Right cardiac atrium (tissue), 5 donors: ENCODE data around the gene TOM1. TPM values are rescaled to one million over a fixed set of nuclear protein-coding genes. Genes with fewer than 3 reads are reported as not detected.
A peak's percentile ranks its signal among the peaks of the same experiment; 100 is the strongest.
"Not testable (repeated sequence)": the region's sequence is repeated elsewhere in the genome, so short reads cannot be mapped to it uniquely, and the experiment has no call there.

Experiments
- ATAC-seq, 2 donors: fragments of 200-7000 bp; cut with Tn5 transposase; one replicate each; pipeline versions ENCODE4 v1.8.0 to v1.9.1; 2020; ENCODE audit warnings: moderate library complexity in 2 of 2, mild to moderate bottlenecking in 1 of 2
- DNase-seq, 3 donors: peaks; one replicate each; pipeline ENCODE4 v3.0.0-alpha.2; 2020
- H3K27ac ChIP-seq: one replicate; pipeline ENCODE4 v1.5.1; 2013; ENCODE audit warnings: mild to moderate bottlenecking, low read length, control low read depth, moderate library complexity
- H3K27me3 ChIP-seq: one replicate; pipeline ENCODE4 v1.6.1; 2013; ENCODE audit not compliant: control insufficient read depth, insufficient read depth
- H3K4me1 ChIP-seq: one replicate; pipeline ENCODE4 v1.6.1; 2013; ENCODE audit warnings: low read length; ENCODE audit not compliant: control insufficient read depth, insufficient read depth
- H3K4me3 ChIP-seq: one replicate; pipeline ENCODE4 v1.5.1; 2013; ENCODE audit warnings: low read length, control low read depth
- H3K9me3 ChIP-seq: one replicate; pipeline ENCODE4 v1.6.1; 2013; ENCODE audit warnings: low read length; ENCODE audit not compliant: control insufficient read depth
- WGBS: extraction: QIAGEN DNeasy Blood & Tissue Kit; methylation state at CpG from one replicate; pipeline ENCODE4 v1.1.7; 2013; 5-methylcytosine and 5-hydroxymethylcytosine counted together
- intact Hi-C, 4 donors: fragments of 100-400 bp; cut with DNase I; formaldehyde crosslinking; loops; one replicate each; pipeline versions ENCODE4 v1.11.0 to v1.14.0; 2022 to 2023
- microRNA-seq, 2 donors: library from miRNA; unstranded; fragments of <30 nt; microRNA quantifications; one replicate each; pipeline ENCODE4 v1.2.0, GENCODE V29; 2020 to 2021
- polyA plus RNA-seq: library from polyadenylated mRNA; stranded (reverse); fragments of 200-250 nt; gene quantifications from one replicate; pipeline ENCODE4 v1.2.3, GENCODE V29; 2013
- total RNA-seq, 4 donors: library from RNA; stranded (reverse); fragmentation: NEBNext Ultra II Directional; extraction: Animal tissue kit (Norgen Biotek cat#: 25700); gene quantifications; one replicate each; pipeline ENCODE4 v1.2.1, GENCODE V29; 2021
- donor health status: healthy with polysubstance abuse.
- donor health status: DM: no; HTN: yes; CAD: no.
- donor health status: DM: no; HTN: no; CAD: no.
- donor health status: DM: no; HTN: yes; CAD: no; lungs with severe emphysema.
- donor health status: DM: yes; HTN: yes; CAD: no.

TOM1 gene
- total and polyA plus RNA-seq, 5 donors: 54.0 to 75.9 (median 55.9) TPM

GRCh38 chr22:35390933-35391332, 91.2 kb downstream of the TOM1 start:
- no peak overlapping the region for H3K27ac ChIP-seq
- ATAC-seq (no peak), DNase-seq (no peak)
- WGBS: 85% methylated on average over 5 of the region's 5 CpGs
- no peaks in the 10 kb centered on the region for H3K9me3 ChIP-seq
- no peaks in the 10 kb centered on the region for H3K27me3 ChIP-seq
- intact Hi-C loops: no loop called here
- H3K4me3 ChIP-seq: no peak overlapping the region
- H3K4me1 ChIP-seq: no peaks in the 10 kb centered on the region

GRCh38 chr22:35392357-35392756, 92.7 kb downstream of the TOM1 start:
- H3K27ac ChIP-seq: no peak overlapping the region
- WGBS: 96% methylated on average over 2 of the region's 2 CpGs
- no peaks in the 10 kb centered on the region for H3K4me1 ChIP-seq
- no peak for DNase-seq
- no peaks in the 10 kb centered on the region for H3K27me3 ChIP-seq
- no peaks in the 10 kb centered on the region for H3K9me3 ChIP-seq
- no peak overlapping the region for H3K4me3 ChIP-seq
- no peak for ATAC-seq
- intact Hi-C loops: no loop called here

- H3K9me3 ChIP-seq: no peaks in the 10 kb centered on the region
- H3K4me3 ChIP-seq: no peak overlapping the region
- intact Hi-C loops: no loop called here
- no peaks in the 10 kb centered on the region for H3K4me1 ChIP-seq
- DNase-seq (no peak), ATAC-seq (no peak)
- no peak overlapping the region for H3K27ac ChIP-seq
- WGBS: 72% methylated on average over 16 of the region's 16 CpGs
- no peaks in the 10 kb centered on the region for H3K27me3 ChIP-seq
These were observed 93.7 kb downstream of the TOM1 start for GRCh38 chr22:35393116-35394010.

- WGBS: 43% methylated on average over 4 of the region's 4 CpGs
- Histone ChIP-seq H3K27ac (no peak overlapping the region), H3K9me3 (no peaks in the 10 kb centered on the region), H3K27me3 (no peaks in the 10 kb centered on the region), H3K4me1 (no peaks in the 10 kb centered on the region), H3K4me3 (no peak overlapping the region)
- DNase-seq (no peak), ATAC-seq (peak; percentile 38 to 45)
- intact Hi-C loops: no loop called here
These were observed 94.3 kb downstream of the TOM1 start for GRCh38 chr22:35394011-35394312.

- DNase-seq (no peak), ATAC-seq (no peak)
- WGBS: 93% methylated on average over 5 of the region's 5 CpGs
- Histone ChIP-seq H3K9me3 (no peaks in the 10 kb centered on the region), H3K27ac (no peak overlapping the region), H3K27me3 (no peaks in the 10 kb centered on the region), H3K4me3 (no peak overlapping the region), H3K4me1 (no peaks in the 10 kb centered on the region)
- intact Hi-C loops: no loop called here
These were observed 95.3 kb downstream of the TOM1 start for GRCh38 chr22:35394810-35395563.

- H3K27ac ChIP-seq, H3K9me3 ChIP-seq, DNase-seq, H3K4me3 ChIP-seq, H3K27me3 ChIP-seq, intact Hi-C loops, ATAC-seq, H3K4me1 ChIP-seq: not testable (repeated sequence)
- 55% methylated on average over 6 of the region's 6 CpGs for WGBS
These were observed 96.9 kb downstream of the TOM1 start for GRCh38 chr22:35396622-35397021.

GRCh38 chr22:35397095-35397904, 97.6 kb downstream of the TOM1 start:
- no peak overlapping the region for H3K27ac ChIP-seq
- H3K9me3 ChIP-seq: no peaks in the 10 kb centered on the region
- no peaks in the 10 kb centered on the region for H3K4me1 ChIP-seq
- 69% methylated on average over 13 of the region's 13 CpGs for WGBS
- no peak for ATAC-seq
- H3K4me3 ChIP-seq: no peak overlapping the region
- no peak for DNase-seq
- no peaks in the 10 kb centered on the region for H3K27me3 ChIP-seq
- intact Hi-C loops: no loop called here

Small RNA genes lying within 50 kb of the gene (microRNA-seq; reads per million reads assigned to microRNA genes)
- gene MIR3909: 1.6 to 13.9 reads per million in 2 donors
- 0 reads per million in 2 donors for gene MIR6069

Other genes starting within 250 kb of the TOM1 start
- gene ISX, start 233.7 kb upstream of the TOM1 start, total RNA-seq: not detected
- not detected for gene ISX, start 233.7 kb upstream of the TOM1 start, polyA plus RNA-seq
- 10 to 100 TPM; 10.2 to 11.3 (median 10.7) TPM for gene HMGXB4, start 42.4 kb upstream of the TOM1 start, total RNA-seq
- 5.7 TPM for gene HMGXB4, start 42.4 kb upstream of the TOM1 start, polyA plus RNA-seq
- gene HMOX1, start 81.2 kb downstream of the TOM1 start, total RNA-seq: 10 to 100 TPM in 2 of 4 donors, 1 to 10 TPM in 2; 6.2 to 10.8 (median 9.6) TPM
- gene HMOX1, start 81.2 kb downstream of the TOM1 start, polyA plus RNA-seq: 6.1 TPM
- gene MCM5, start 100.2 kb downstream of the TOM1 start, total RNA-seq: 10 to 100 TPM in 2 of 4 donors, 1 to 10 TPM in 2; 7.4 to 15.8 (median 11.0) TPM
- gene MCM5, start 100.2 kb downstream of the TOM1 start, polyA plus RNA-seq: 7.3 TPM
- gene RASD2, start 240.9 kb downstream of the TOM1 start, total RNA-seq: 1 to 10 TPM in 3 of 4 donors, under 1 TPM in 1; 0.78 to 3.2 (median 1.9) TPM
- gene RASD2, start 240.9 kb downstream of the TOM1 start, polyA plus RNA-seq: 2.1 TPM